Upper lobe of right lung (tissue), 1 donor: ENCODE measurements around the gene ERMARD. TPM values are rescaled to one million over a fixed set of nuclear protein-coding genes. Genes with fewer than 3 reads are reported as not detected.

Experiments used
- ATAC-seq: fragments of 200-7000 bp; cut with Tn5 transposase; one replicate; pipeline ENCODE4 v1.9.1; 2020; ENCODE audit warnings: mild to moderate bottlenecking, moderate library complexity
- DNase-seq: peaks from one replicate; pipeline ENCODE4 v3.0.0-alpha.2; 2020
- H3K27ac ChIP-seq: fragments of 200-600 bp; one replicate; pipeline ENCODE4 v1.8.0; 2022
- H3K27me3 ChIP-seq: fragments of 200-600 bp; one replicate; pipeline ENCODE4 v1.8.0; 2022; ENCODE audit warnings: mild to moderate bottlenecking
- H3K36me3 ChIP-seq: fragments of 200-600 bp; one replicate; pipeline ENCODE4 v1.8.0; 2022
- H3K4me1 ChIP-seq: fragments of 200-600 bp; one replicate; pipeline ENCODE4 v1.8.0; 2022
- H3K4me3 ChIP-seq: fragments of 200-600 bp; one replicate; pipeline ENCODE4 v1.8.0; 2022; ENCODE audit warnings: mild to moderate bottlenecking
- H3K9me3 ChIP-seq: fragments of 200-600 bp; one replicate; pipeline ENCODE4 v1.8.0; 2022
- CTCF ChIP-seq: fragments of 200-600 bp; IDR thresholded peaks from one replicate; pipeline ENCODE4 v1.8.0; 2022; ENCODE audit warnings: antibody characterized with exemption
- intact Hi-C: fragments of 100-400 bp; cut with DNase I; formaldehyde crosslinking; loops from one replicate; pipeline ENCODE4 v1.11.0; 2022
- total RNA-seq: library from RNA; stranded (reverse); fragmentation: NEBNext Ultra II Directional; extraction: Animal tissue kit (Norgen Biotek cat#: 25700); gene quantifications from one replicate; pipeline ENCODE4 v1.2.1, GENCODE V29; 2021
- donor health status: DM: no; HTN: yes; CAD: no; lungs with severe emphysema.

ERMARD gene
- total RNA-seq, 1 donor from 2014 or later, result 25.6 TPM

GRCh38 chr6:169829786-169830185 lies 78.4 kb downstream of the ERMARD start:
- Histone ChIP-seq H3K36me3 (no peaks in the 10 kb centered on the region), H3K9me3 (no peaks in the 10 kb centered on the region), H3K4me1 (peaks cover 6% of the 10 kb centered on the region), H3K27me3 (peaks cover 15% of the 10 kb centered on the region), H3K27ac (no peak overlapping the region), H3K4me3 (no peak overlapping the region)
- ATAC-seq (no peak), DNase-seq (peak; percentile 50)
- intact Hi-C loops, result no loop called here
- TF ChIP-seq CTCF, result no peak

GRCh38 chr6:169830876-169831275 lies 79.5 kb downstream of the ERMARD start:
- ATAC-seq (no peak), DNase-seq (peak; percentile 49)
- TF ChIP-seq CTCF, result no peak
- H3K4me3 ChIP-seq, result no peak overlapping the region
- H3K9me3 ChIP-seq, result no peaks in the 10 kb centered on the region
- H3K36me3 ChIP-seq, result no peaks in the 10 kb centered on the region
- H3K4me1 ChIP-seq, result peaks cover 6% of the 10 kb centered on the region
- H3K27me3 ChIP-seq, result peaks cover 6% of the 10 kb centered on the region
- H3K27ac ChIP-seq, result no peak overlapping the region
- intact Hi-C loops, result no loop called here

Other genes with a start within 250 kb of the ERMARD start
- gene WDR27, start 49.6 kb upstream of the ERMARD start, total RNA-seq, result 39.0 TPM
- gene C6orf120, start 49.5 kb upstream of the ERMARD start, total RNA-seq, result 22.0 TPM
- 46.1 TPM for gene PHF10, start 27.1 kb upstream of the ERMARD start, total RNA-seq
- 1.2 TPM for gene DYNLT2, start 50 bp upstream of the ERMARD start, total RNA-seq